Kidney capillary endothelial cell (primary cell): ENCODE measurements around the gene FGF23.
"Not testable (repeated sequence)": the region's sequence is repeated elsewhere in the genome, so short reads cannot be mapped to it uniquely, and the experiment has no call there.

Experiments used
- DNase-seq: peaks from one replicate; pipeline ENCODE4 v3.0.0-alpha.2; 2018; ENCODE audit warnings: low spot score

The FGF23 gene

DNA sequence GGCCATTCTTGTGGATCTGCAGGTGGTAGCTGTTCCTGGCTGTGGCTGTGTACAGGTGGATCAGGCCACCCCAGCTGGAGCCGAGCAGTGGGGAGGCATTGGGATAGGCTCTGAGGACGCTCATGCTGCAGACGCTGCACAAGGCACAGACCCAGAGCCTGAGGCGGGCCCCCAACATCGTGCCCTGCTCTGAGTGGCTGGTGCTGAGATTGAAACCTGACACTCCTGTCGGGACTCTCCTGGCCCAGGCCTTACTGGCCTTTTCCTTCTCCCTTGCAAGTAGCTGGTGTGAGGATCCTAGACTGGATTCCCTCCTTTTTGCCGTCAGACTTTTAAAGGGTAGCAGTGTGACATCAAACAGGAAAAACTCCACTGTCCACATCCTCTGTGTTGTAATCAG lies at the start of gene FGF23:
TSS of gene FGF23 (minus strand) at position 308 of the 400 bp plus-strand sequence. CDS start at position 178, 130 bp downstream.
- DNase-seq, result no peak

DNA sequence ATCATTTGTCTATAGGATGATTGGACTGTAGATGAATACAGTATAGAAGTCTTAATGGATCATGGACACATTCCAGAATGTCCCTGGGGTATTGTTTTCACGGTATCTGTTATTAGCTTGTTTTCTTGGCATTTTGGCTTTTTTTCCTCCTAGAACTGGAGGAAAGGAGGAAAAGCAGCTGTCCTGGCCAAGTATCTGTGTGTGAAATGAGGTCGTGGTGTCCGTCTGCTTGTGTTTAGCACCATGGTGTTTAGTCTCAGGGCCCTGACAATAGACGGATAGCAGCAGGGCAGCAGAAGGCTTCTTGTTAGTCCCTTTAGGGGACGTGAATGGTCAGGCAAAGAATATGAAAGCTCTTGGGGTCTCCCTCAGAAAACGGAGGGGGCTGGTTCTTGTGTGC lies 44.9 kb upstream of the FGF23 start:
- DNase-seq, result no peak

DNA sequence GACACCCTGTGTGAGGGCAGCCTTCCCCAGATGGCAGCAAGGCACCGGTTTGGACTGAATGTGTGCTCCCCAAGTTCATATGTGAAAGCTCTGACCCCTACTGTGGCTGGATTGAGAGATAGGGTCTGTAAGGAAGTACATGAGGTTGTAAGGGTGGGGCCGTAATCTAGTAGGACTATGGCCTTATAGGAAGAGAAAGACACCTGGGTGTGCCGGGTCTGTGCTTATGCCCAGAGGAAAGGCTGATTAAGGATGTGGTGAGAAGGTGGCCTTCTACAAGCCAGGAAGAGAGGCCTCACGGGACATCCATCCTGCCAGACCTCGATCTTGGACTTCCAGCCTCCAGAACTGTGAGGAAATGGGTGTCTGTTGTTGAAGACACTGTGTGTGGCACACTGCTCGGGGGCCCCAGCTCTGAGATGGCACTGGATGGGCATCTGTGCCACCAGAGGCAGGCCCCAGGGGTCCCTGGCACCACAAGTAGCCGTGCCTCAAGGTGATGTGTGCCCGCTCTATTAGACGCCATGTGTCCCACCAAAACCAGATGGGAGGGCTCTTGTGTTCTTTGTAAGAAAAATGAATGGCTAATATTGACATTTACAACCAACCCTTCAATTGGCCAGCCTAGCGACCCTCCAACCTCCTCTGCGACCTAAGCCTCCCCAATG lies 44.1 kb upstream of the FGF23 start:
- no peak for DNase-seq

DNA sequence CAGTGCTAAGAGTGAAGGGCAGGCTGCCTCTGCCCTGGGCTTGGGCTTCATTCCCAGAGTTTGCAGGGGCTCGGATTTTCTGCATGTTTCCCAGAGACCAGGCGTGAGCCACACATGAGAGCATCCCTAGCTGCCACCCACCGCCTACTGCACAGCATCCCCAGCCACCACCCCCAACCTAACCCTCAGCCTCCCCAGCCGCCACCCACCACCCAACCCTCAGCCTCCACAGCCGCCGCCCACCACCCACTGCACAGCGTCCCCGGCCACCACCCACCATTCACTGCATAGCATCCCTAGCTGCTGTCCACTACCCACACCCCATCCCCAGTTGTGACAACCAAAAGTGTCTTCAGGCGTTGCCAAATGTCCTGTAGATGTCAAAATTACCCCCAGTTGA lies 43.5 kb upstream of the FGF23 start:
- no peak for DNase-seq

DNA sequence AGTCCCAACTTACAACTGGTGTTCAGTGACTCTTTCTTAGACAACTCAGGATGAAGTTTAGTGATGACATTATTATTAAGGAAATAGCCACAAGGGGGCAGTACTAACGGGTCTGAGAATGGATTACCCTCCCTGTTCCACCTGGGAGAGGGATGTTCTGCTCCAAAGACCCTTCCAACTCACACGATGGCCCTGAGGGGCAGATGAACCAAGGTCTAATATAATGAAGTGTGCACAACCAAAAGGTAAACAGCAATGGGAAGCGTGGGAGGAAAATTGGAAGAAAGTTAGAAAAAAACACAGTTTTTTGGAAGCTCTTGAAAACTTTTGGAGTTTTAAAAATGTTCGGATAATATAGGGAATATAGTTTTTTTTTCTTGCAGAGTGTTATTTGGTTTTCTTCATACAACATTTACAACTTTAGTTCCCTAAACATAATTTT lies 42.1 kb upstream of the FGF23 start:
- peak; percentile 36 for DNase-seq

DNA sequence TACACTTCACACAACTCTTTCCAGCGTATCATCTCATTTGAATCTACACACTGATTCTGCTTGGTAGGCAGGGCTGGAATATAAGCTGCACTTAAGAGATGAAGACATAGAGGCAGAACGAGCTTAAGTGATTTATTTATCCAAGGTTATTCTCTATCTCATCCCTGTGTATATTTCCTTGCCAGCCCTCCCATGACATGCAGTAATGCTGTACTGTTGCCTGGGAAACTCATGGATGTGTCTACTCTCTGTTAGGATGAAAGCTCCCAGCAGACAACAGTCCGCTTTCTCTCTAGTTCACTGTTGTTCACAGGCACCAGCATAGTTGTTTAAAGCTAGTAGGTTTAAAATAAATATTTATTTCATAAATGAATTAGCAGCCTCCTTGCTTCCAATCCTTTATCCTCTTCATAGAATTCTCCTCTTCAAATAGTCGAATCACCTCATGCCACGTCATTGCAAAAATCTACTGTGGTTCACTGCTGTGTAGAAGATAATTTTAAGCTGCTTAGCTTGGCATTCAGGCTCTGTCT lies 40.7 kb upstream of the FGF23 start:
- DNase-seq, result no peak

DNA sequence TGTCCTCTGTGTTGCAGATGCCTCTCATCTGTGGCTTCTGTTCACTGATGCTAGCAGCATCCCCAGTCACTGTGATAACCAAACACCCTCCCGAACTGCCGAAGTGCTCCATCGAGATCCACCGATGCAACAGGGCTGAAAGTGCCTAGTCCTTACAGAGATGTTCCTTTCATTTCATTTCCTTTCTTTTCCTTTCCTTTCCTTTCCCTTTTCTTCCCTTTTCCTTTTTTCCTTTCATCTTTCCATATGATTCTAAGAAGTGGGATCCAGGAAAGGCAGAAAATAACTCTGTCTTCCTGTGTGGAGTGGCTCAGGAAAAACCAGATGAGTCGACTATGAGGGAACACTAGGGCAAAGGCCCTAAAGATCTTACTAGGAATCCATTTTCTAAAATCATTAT lies 39.4 kb upstream of the FGF23 start:
- DNase-seq, result no peak

DNA sequence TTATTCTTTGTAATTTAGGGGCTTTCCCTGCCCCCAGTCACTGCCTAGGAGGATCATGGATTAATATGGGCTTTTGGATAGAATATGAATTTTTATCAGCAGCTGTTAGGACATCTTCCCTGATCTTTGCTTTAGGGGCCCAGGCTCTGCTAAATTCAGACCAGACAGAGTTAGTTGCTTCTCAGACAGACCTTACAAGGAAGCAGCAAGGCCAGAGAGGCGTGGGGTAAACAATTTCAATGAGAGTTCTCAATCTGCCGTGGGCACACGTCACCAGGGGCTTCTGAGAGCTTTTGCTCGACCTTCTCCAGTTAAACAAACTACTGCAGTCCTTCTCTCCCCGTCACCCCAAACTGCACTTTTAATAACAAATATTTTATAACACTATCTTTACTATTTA lies 38.4 kb upstream of the FGF23 start:
- no peak for DNase-seq

DNA sequence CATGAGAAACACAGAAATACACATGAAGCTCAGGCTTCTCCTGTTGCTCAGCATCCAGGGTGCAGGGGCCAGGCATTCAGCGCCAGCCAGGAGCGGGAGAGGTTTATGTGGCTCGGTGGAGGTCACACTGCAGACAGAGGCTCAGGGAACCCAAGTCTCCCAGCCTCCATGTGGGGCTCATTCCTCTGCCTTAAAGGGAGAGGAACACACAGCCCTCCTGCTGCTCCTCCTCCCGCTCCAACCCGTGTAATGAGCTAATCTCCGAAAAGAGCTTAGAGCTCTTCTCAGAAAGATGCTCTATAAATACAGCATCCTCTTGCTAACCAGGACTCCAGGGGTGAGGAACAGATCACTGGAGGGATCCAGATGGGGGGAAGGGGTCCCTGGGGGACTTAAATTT lies 37.9 kb upstream of the FGF23 start:
- no peak for DNase-seq

DNA sequence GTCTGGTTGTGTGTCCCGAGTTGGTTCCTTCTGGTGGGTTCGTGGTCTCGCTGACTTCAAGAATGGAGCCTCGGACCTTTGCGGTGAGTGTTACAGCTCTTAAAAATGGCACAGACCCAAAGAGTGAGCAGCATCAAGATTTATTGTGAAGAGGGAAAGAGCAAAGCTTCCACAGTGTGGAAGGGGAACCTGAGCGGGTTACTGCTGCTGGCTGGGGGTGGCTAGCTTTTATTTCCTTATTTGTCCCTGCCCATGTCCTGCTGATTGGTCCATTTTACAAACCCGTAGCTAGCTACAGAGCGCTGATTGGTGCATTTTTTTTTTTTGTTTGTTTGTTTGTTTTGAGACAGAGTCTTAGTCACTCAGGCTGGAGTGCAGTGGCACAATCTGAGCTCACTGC lies 36.8 kb upstream of the FGF23 start:
- no peak for DNase-seq

DNA sequence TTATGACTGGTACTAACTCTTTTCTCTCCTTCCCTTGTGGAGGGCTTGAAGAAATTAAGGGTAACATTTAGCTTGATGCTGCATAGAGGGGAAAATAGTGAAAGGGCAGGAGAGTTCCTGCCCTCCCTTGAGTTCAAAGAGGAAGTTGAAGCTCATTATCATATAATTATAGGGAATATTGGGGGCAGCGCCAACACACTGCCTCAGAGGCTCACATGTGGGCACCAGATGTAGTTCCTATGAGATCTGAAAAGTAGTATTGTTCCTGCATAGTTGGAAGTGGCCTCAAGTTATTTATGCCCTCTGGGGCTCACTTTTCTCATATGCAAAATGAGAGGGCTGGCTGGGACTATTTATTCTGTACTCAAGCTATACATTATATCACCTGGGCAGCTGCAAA lies 33.0 kb upstream of the FGF23 start:
- no peak for DNase-seq

DNA sequence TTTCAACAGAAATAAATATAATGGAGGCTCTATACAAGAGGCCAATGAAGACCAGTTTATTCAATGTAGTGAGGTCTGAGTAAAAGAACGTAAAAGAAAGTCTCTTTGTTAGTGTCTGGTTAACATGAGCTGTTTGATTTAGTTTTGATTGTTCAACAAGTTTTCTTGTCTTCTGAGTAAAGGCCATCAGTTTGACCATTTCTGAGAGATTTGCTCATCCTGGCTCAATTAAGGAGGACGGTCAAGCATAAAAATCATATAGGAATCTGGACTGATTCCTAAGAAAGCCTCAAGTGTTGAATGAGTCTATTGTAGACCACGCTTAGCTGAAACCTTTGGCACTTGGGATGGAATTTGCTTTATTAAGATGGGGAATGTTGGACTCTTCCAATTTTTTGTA lies 32.5 kb upstream of the FGF23 start:
- no peak for DNase-seq

DNA sequence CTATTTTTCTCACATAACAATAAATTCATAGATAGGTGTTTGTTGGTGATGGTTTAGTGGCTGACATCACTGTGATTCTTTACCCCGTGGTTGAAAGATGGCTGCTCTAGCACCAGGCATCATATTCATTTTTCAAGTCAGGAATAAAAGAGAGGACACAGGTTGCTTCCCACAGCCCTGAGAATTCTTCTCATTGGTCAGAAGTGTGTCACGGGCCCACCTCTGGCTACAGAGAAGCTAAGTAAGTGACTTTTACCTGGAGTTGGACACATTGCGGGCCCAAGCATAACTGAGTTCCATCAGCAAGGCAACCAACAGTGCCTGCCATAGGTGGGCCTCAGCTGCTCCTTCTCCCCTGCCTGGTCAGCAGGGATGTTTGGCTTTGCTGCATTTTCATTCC lies 27.6 kb upstream of the FGF23 start:
- no peak for DNase-seq

DNA sequence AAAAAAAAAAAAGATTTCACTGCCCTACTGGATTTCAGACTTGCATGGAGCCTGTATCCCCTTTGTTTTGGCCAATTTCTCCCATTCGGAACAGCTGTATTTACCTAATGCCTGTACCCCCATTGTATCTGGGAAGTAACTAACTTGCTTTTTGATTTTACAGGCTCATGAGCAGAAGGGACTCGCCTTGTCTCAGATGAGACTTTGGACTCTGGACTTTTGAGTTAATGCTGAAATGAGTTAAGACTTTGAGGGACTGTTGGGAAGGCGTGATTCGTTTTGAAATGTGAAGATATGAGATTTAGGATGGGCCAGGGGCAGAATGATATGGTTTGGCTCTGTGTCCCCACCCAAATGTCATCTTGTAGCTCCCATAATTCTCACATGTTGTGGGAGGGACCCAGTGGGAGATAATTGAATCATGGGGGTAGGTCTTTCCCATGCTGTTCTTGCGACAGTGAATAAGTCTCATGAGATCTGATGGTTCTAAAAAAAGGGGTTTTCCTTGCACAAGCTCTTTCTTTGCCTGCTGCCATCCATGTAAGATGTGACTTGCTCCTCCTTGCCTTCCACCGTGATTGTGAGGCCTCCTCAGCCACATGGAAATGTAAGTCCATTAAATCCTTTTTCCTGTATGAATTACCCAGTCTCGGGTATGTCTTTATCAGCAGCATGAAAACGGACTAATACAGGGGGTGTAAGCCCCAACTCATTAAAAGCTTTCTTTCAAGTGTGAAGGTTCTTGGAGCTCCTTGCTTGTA lies 25.5 kb upstream of the FGF23 start:
- DNase-seq, result not testable (repeated sequence)

DNA sequence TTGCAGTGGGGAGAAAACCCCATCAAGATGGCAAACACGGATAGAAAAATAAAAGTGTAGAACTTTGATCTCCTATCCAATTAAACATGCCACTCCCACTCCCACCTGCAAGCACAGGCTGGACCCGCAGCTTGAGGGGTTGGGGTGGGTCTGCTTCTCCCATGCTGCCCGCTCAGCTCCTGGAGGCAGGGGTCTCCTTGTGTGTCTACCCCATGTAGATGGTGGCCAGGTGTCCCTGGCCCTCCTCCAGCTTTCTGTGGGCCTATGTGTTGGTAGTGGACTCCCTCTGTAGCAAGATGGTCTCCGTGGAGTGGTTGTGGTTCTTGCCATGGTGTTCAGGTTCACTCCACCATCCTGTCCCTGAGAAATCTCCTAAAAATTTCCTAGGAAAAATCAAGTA lies 23.5 kb upstream of the FGF23 start:
- DNase-seq, result no peak

DNA sequence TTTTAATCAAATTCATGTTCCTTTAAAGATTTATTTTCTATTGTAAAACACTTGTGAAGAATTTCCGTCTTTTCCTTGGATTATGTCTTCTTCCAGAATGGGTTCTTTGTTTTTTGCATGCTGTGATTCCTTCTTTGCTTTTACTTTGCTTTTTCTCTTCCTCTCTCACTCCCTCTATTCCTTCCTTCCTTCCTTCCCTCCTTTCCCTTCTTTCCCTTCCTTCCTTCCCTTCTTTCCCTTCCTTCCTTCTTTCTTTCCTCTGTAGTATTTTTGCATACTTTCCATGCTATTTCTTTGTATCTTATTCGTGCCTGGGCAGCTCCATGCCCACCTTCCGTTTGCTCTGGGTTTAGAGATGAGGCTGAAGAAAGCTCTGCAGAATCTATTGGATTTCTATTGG lies 21.6 kb upstream of the FGF23 start:
- no peak for DNase-seq

DNA sequence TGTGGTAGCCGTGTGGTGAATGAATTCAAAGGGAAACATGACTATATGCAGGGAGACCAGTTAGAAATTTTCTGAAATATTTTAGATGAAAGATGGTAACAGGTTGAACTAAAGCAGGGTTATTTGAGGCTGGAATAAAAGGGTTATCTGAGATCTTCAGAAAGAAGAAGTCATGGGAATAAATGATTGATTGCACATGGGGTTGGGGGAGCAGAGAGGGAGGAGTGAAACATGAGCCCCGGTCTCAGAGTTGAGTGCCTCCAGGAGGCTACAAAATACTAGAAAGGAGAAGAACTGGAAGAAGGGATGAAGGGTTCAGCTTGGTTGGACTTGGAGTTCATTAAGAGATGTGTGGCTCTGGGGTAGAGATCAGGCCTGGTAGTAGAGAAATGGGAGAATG lies 16.3 kb upstream of the FGF23 start:
- DNase-seq, result no peak

DNA sequence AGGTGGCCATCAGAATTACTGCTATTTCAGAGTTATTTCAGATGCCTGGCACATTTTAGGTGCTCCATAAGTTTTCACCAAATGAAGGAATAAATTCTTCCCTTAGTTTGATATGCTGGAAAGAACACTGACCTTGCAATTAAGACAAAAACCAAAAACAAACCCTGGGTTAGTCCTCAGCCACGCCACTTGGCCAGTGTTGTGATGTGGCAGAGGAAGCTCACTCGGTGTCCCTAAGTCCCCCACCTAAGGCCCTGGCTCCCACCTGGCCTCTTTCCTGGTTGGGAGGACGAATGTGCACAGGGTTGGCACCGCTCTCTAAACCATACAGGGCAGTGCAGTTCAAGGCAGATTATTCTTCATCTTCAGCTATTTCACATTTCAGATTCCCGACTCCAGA lies 13.7 kb upstream of the FGF23 start:
- no peak for DNase-seq

DNA sequence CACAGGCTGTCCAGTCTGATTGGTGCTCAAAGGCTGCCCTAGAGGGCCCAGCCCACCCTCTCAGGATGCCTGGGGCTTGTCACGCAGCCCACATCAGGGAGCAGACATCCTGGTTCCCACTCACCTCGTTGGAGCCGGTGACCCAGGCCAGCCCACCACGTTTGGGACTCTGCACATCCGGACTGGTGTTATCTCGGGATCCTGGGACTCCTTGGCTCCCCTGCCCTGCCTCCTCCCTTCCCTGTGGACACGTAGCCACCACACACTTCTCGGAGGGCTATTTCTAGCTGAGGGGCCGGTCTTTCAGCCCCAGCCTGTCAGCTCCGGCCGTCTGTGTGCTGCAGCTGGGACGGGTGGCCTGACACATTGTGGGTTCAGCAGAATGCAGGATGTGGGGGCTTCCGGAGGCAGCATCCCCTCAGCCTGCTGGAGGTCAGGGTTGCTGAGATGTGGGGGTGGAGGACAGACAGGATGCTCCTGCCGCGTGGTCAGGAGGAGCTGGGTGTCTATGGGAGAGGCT lies 12.8 kb upstream of the FGF23 start:
- peak; percentile 82 for DNase-seq

DNA sequence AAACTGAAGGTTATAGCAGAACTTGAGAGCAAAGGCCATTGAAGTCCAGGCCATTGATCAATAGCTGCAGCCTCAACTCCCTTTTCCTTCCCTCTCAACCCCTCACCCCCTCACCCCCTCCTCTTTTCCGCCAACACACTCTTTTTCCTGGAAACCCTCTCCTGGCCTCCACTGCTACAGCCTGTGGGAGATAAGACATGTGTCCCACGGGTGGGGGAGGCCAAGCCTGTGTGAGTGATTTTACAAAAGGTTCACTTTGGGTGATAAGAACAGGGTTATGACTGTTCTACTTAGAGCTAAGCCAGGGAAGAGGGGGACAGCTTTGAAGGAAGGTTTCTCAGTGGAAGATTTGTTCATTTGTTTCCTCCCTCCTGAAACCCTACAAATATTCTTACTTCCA lies 9.2 kb upstream of the FGF23 start:
- DNase-seq, result no peak

DNA sequence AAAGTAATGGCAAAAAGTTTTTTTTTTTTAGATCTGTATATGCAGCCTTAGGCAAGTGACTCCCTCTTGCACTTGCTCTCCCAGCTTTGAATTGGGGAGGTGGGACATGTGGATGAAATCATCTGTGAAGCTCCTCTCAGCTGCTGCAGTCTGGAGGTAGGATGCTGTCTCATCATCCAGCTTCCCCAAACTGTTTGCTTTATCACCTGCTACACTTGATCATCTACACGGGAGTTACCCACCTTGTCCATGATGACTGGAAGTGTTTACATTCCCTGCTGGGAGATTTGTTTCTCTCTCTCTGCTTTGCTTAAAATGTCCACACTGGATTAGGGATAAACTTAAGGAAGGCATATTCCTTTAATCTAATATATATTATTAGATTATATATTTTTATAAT lies 8.5 kb upstream of the FGF23 start:
- no peak for DNase-seq

DNA sequence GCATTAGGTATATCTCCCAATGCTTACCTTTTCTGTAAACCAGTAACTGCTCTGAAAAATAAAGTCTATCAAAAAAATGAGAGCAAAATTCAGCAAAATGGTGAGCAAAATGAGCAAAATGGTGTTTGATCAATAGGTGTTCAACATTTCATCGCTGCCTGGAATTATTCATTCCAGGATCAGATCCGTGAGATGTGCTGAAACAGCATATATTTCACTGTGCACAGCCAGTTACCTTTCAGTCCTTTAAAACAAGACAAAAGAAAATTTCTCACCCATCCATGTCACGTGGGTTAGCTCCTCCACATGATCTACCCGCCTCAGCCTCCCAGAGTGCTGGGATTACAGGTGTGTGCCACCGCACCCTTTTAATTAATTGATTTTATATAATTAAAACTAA lies 8.1 kb upstream of the FGF23 start:
- no peak for DNase-seq

DNA sequence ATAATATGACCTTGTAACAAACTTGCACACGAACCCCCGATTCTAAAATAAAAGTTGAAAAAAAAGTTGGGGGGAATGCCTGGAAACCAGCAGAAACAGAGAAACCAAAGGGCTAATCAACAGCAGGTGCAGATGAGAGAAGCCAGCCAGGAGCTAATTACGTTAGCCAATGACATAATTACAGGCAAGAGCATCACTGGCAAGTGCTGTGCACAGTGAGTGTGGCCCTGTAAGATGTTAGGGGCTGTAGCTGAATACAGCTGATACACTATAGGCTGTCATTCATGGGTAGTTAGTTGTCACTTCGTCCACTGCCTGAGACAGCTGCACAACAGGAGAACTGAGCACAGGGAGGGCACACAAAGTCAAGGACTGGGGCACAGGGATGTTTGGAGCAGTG lies 7.3 kb upstream of the FGF23 start:
- no peak for DNase-seq
